ENCODE data around the gene DUX4.
"Not testable (repeated sequence)": the region's sequence is repeated elsewhere in the genome, so short reads cannot be mapped to it uniquely, and the experiment has no call there.

DUX4 gene

GRCh38 chr4:190173428-190173827 is at the start of gene DUX4:
DUX4 (plus strand) TSS chr4:190173774; CDS start chr4:190173774, 0 bp downstream.
- not testable (repeated sequence) for DNase-seq

GRCh38 chr4:190175436-190175835 is 1.9 kb downstream of the DUX4 start:
- DNase-seq = not testable (repeated sequence)

GRCh38 chr4:190177727-190178605 is 4.4 kb downstream of the DUX4 start:
- not testable (repeated sequence) for DNase-seq

- DNase-seq = not testable (repeated sequence)
These were observed 5.0 kb downstream of the DUX4 start for GRCh38 chr4:190178606-190178990.

GRCh38 chr4:190179030-190179739 is 5.6 kb downstream of the DUX4 start:
- DNase-seq = not testable (repeated sequence)

GRCh38 chr4:190179740-190180094 is 6.1 kb downstream of the DUX4 start:
- not testable (repeated sequence) for DNase-seq

- DNase-seq = not testable (repeated sequence)
These were observed 7.4 kb downstream of the DUX4 start for GRCh38 chr4:190180947-190181346.

- not testable (repeated sequence) for DNase-seq
These were observed 8.0 kb downstream of the DUX4 start for GRCh38 chr4:190181481-190182100.

GRCh38 chr4:190203510-190203909 is 29.9 kb downstream of the DUX4 start:
- DNase-seq = not testable (repeated sequence)
